ENCODE data around the gene SLC35F5.

DNA sequence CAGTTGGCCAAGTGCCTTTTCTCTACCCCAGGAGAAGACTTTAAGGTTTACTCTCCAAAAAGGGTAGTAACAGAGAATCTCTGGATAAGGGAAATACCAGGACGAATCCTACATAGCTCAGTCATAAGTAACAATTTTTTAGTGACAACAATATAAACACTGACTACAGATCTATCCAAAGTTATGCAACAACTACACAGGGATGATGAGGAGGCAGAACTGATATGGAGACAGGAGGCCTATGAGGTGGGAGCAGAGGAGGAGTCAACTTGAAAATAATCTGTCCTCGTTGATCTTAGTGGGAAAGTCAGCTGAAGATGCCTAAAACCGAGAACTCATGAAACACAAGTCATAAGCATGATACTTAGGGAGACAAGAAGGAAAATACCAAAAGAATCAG, 40.2 kb downstream of the SLC35F5 start:
- TF ChIP-seq RAD21 (conservative IDR thresholded peaks at IDR 0.05 in 1 of 2, IDR thresholded peaks at IDR 0.05 in 1 of 2) (no peak), SMC3 (IDR thresholded peaks at IDR 0.05) (no peak), ZC3H11A (IDR thresholded peaks at IDR 0.05) (no peak), POLR2A (IDR thresholded peaks at IDR 0.05; ENCODE audit: low read length) (no peak), POLR2AphosphoS2 (conservative IDR thresholded peaks at IDR 0.05; ENCODE audit: low read length) (no peak), JUN (IDR thresholded peaks at IDR 0.05) (no peak), EP300 (IDR thresholded peaks at IDR 0.05) (no peak)
- TF ChIP-seq, protein P1, sequence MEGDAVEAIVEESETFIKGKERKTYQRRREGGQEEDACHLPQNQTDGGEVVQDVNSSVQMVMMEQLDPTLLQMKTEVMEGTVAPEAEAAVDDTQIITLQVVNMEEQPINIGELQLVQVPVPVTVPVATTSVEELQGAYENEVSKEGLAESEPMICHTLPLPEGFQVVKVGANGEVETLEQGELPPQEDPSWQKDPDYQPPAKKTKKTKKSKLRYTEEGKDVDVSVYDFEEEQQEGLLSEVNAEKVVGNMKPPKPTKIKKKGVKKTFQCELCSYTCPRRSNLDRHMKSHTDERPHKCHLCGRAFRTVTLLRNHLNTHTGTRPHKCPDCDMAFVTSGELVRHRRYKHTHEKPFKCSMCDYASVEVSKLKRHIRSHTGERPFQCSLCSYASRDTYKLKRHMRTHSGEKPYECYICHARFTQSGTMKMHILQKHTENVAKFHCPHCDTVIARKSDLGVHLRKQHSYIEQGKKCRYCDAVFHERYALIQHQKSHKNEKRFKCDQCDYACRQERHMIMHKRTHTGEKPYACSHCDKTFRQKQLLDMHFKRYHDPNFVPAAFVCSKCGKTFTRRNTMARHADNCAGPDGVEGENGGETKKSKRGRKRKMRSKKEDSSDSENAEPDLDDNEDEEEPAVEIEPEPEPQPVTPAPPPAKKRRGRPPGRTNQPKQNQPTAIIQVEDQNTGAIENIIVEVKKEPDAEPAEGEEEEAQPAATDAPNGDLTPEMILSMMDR (IDR thresholded peaks at IDR 0.05), result no peak
- TF ChIP-seq, protein P2, sequence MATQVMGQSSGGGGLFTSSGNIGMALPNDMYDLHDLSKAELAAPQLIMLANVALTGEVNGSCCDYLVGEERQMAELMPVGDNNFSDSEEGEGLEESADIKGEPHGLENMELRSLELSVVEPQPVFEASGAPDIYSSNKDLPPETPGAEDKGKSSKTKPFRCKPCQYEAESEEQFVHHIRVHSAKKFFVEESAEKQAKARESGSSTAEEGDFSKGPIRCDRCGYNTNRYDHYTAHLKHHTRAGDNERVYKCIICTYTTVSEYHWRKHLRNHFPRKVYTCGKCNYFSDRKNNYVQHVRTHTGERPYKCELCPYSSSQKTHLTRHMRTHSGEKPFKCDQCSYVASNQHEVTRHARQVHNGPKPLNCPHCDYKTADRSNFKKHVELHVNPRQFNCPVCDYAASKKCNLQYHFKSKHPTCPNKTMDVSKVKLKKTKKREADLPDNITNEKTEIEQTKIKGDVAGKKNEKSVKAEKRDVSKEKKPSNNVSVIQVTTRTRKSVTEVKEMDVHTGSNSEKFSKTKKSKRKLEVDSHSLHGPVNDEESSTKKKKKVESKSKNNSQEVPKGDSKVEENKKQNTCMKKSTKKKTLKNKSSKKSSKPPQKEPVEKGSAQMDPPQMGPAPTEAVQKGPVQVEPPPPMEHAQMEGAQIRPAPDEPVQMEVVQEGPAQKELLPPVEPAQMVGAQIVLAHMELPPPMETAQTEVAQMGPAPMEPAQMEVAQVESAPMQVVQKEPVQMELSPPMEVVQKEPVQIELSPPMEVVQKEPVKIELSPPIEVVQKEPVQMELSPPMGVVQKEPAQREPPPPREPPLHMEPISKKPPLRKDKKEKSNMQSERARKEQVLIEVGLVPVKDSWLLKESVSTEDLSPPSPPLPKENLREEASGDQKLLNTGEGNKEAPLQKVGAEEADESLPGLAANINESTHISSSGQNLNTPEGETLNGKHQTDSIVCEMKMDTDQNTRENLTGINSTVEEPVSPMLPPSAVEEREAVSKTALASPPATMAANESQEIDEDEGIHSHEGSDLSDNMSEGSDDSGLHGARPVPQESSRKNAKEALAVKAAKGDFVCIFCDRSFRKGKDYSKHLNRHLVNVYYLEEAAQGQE (IDR thresholded peaks at IDR 0.05), result no peak
- TF ChIP-seq, protein P3, sequence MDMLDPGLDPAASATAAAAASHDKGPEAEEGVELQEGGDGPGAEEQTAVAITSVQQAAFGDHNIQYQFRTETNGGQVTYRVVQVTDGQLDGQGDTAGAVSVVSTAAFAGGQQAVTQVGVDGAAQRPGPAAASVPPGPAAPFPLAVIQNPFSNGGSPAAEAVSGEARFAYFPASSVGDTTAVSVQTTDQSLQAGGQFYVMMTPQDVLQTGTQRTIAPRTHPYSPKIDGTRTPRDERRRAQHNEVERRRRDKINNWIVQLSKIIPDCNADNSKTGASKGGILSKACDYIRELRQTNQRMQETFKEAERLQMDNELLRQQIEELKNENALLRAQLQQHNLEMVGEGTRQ (IDR thresholded peaks at IDR 0.05), result no peak

Data from A549 (cell line).